ENCODE results near the gene CENPT.
A peak's percentile ranks its signal among the peaks of the same experiment; 100 is the strongest.

The CENPT gene

DNA sequence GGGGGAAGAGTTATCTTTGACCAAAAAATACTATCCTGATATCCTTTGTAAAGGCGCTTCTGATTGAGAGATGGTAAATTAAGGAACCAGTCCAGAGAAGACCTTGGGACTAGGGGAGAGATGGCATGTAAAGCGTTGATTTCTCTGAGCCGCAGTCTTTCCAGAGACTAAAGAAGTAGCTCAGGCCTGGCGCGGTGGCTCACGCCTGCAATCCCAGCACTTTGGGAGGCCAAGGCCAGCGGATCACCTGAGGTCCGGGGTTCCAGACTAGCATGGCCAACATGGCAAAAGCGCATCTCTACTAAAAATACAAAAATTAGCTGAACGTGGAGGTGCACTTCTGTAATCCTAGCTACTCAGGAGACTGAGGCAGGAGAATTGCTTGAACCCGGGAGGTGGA, 625 bp upstream of the CENPT start:
- peak overlapping the region; percentile 92 for H3K4me3 ChIP-seq (replicated peaks; ENCODE audit: low read depth, low read length)
- TF ChIP-seq, protein P1, sequence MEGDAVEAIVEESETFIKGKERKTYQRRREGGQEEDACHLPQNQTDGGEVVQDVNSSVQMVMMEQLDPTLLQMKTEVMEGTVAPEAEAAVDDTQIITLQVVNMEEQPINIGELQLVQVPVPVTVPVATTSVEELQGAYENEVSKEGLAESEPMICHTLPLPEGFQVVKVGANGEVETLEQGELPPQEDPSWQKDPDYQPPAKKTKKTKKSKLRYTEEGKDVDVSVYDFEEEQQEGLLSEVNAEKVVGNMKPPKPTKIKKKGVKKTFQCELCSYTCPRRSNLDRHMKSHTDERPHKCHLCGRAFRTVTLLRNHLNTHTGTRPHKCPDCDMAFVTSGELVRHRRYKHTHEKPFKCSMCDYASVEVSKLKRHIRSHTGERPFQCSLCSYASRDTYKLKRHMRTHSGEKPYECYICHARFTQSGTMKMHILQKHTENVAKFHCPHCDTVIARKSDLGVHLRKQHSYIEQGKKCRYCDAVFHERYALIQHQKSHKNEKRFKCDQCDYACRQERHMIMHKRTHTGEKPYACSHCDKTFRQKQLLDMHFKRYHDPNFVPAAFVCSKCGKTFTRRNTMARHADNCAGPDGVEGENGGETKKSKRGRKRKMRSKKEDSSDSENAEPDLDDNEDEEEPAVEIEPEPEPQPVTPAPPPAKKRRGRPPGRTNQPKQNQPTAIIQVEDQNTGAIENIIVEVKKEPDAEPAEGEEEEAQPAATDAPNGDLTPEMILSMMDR (IDR thresholded peaks at IDR 0.05; ENCODE audit: low read length, missing control alignments), result no peak

GRCh38 chr16:67846320-67847063, 1.0 kb downstream of the CENPT start, which contains the start of gene NUTF2:
TSS of gene NUTF2 (plus strand) at chr16:67846933. CDS start at chr16:67865131, 18,198 bp downstream.
- H3K4me3 ChIP-seq (replicated peaks; ENCODE audit: low read depth, low read length), result peak within 1 kb of the TSS; percentile 92
- peak; percentile 93 for DNase-seq (ENCODE audit: low read depth)
- TF ChIP-seq, protein P1 (IDR thresholded peaks at IDR 0.05; ENCODE audit: low read length, missing control alignments), result no peak

More for the DNA sequence above, 625 bp upstream of the CENPT start:
- DNase-seq (ENCODE audit: low read depth), result no peak

- TF ChIP-seq, protein P1 (IDR thresholded peaks at IDR 0.05; ENCODE audit: low read length, missing control alignments), result no peak
- DNase-seq (ENCODE audit: low read depth), result no peak
- peak overlapping the region; percentile 92 for H3K4me3 ChIP-seq (replicated peaks; ENCODE audit: low read depth, low read length)
Observed at GRCh38 chr16:67846063-67846319, 1.5 kb downstream of the CENPT start.

DNA sequence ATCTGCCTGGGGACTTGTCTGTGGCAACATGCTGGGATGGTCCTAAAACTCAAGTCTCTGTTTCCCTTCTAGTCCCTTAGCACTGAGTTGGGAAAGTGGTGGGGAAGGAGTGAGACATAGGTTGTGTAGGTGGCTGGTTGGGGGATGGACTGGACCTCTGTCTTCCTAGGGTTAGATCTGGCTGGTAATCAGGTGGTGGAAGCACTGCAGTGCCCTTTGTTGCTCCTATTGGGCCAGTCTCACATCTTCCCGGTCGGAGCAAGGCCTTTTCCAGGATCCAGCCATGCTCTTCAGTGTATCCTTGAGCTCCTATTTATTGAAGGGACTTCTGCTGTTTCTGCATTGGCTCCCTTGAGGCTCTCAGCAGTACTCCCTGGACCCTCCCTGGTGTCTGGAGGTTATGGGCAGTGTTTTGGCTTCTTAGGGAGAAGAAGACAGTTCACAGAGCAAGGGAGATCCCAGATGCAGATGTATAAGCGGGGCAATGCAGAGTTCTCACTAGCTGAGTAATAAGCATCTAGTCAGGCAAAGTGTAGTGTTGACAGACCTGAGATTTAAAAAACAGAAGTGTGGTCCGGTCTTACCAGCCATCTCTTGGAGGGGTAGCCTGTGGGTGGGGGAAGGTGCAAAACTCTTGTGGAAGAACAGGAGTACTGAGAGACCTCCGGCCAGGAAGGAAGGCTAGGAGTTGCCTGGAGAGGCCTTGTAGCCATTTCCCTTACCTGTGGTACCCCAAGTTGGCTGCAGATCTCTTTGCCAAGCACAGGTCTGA, 2.0 kb downstream of the CENPT start:
- TF ChIP-seq, protein P1 (IDR thresholded peaks at IDR 0.05; ENCODE audit: low read length, missing control alignments), result no peak
- H3K4me3 ChIP-seq (replicated peaks; ENCODE audit: low read depth, low read length), result peak overlapping the region; percentile 92
- no peak for DNase-seq (ENCODE audit: low read depth)

DNA sequence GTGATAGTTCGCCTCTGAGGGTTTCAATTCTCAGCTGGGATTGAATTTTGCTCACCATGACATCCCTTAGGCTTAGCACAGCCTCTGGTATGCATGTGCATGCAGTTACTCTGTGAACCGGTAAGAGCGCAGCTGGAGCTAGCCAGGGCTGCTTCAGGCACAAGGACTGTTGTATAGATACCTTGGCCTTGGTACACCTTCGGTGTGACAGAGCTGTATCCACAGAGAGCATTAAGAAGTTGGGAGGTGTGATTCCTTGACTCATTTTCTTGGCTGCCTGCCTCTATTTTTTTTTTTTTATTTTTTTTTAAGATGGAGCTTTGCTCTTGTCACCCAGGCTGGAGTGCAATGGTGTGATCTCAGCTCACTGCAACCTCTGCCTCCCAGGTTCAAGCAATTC, 3.0 kb downstream of the CENPT start:
- TF ChIP-seq, protein P1 (IDR thresholded peaks at IDR 0.05; ENCODE audit: low read length, missing control alignments), result peak; percentile 6
- DNase-seq (ENCODE audit: low read depth), result peak; percentile 33
- H3K4me3 ChIP-seq (replicated peaks; ENCODE audit: low read depth, low read length), result peak overlapping the region; percentile 3

- TF ChIP-seq, protein P1 (IDR thresholded peaks at IDR 0.05; ENCODE audit: low read length, missing control alignments), result no peak
- DNase-seq (ENCODE audit: low read depth), result no peak
- H3K4me3 ChIP-seq (replicated peaks; ENCODE audit: low read depth, low read length), result peak overlapping the region; percentile 95
Observed at GRCh38 chr16:67843343-67843765, 4.1 kb downstream of the CENPT start.
